Measurements from ENCODE around the gene RANBP17. TPM values are rescaled to one million over a fixed set of nuclear protein-coding genes. Genes with fewer than 3 reads are reported as not detected.
A peak's percentile ranks its signal among the peaks of the same experiment; 100 is the strongest.

The RANBP17 gene
- total RNA-seq, 1 donor from 2014 or later, result 22.0 TPM

DNA sequence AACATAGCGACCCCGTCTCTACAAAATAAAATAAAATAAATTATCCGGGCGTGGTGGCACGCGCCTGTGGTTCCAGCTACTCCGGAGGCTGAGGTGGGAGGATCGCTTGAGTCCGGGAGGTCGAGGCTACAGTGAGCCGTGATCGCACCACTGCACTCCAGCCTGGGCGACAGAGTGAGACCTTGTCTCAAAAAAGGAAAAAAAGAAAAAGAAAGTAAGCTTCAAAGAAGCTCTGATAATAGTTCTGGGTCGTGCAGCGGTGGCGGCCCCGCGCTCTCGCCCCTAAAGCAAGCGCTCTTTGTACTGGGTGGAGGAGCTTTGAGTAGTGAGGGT is 454.1 kb downstream of the RANBP17 start:
- H3K4me1 Mint-ChIP-seq (ENCODE audit: unreplicated experiment), result peaks cover 6% of the 10 kb centered on the region
- H3K27me3 Mint-ChIP-seq, result peaks cover 92% of the 10 kb centered on the region
- H3K4me3 Mint-ChIP-seq, result peak overlapping the region; percentile 60
- no peak overlapping the region for H3K27ac Mint-ChIP-seq
- no peaks in the 10 kb centered on the region for H3K9me3 Mint-ChIP-seq
- no peak for DNase-seq (ENCODE audit: extremely low spot score, unreplicated experiment)
- TF ChIP-seq, protein P1, sequence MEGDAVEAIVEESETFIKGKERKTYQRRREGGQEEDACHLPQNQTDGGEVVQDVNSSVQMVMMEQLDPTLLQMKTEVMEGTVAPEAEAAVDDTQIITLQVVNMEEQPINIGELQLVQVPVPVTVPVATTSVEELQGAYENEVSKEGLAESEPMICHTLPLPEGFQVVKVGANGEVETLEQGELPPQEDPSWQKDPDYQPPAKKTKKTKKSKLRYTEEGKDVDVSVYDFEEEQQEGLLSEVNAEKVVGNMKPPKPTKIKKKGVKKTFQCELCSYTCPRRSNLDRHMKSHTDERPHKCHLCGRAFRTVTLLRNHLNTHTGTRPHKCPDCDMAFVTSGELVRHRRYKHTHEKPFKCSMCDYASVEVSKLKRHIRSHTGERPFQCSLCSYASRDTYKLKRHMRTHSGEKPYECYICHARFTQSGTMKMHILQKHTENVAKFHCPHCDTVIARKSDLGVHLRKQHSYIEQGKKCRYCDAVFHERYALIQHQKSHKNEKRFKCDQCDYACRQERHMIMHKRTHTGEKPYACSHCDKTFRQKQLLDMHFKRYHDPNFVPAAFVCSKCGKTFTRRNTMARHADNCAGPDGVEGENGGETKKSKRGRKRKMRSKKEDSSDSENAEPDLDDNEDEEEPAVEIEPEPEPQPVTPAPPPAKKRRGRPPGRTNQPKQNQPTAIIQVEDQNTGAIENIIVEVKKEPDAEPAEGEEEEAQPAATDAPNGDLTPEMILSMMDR (conservative IDR thresholded peaks at IDR 0.05), result no peak
- no peaks in the 10 kb centered on the region for H3K36me3 Mint-ChIP-seq

DNA sequence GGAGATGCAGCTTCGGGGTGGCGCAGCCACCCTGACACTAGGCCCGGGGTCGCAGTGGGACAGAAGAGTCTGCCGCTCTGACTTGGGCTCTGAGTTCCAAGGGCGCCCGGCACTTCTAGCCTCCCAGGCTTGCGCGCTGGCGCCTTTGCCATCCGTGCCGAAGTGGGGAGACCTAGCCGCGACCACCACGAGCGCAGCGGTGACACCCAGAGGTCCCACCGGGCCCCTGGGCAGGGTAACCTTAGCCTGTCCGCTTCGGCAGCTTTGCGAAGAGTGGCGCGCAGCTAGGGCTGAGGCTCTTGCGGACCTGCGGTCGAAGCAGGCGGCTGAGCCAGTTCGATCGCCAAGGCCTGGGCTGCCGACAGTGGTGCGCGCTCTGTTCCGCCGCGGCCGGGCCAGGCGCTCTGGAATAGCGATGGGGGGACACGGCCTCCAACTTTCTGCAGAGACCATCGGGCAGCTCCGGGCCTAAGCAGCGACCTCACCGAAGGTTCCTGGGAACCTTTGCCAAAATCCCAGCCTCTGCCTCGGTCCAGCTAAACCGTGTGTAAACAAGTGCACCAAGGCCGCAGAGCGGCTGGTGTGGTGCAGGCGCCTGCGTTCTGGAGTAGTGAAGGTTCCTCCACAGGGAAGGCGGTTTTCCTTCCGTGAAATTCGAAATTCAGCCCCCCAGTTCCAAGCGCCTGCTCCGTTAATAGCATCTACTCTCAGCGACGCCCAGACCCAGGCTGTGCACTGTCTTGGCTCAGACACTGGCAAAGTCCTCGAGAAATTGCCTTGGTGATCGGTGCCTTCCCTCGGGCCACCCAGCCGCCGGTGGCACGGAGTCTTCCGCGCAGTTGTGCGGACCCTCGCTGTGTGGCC is 454.7 kb downstream of the RANBP17 start:
- Mint-ChIP-seq H3K4me3 (peak overlapping the region; percentile 60), H3K9me3 (no peaks in the 10 kb centered on the region), H3K27ac (no peak overlapping the region), H3K36me3 (no peaks in the 10 kb centered on the region), H3K4me1 (ENCODE audit: unreplicated experiment) (peaks cover 6% of the 10 kb centered on the region), H3K27me3 (peaks cover 92% of the 10 kb centered on the region)
- DNase-seq (ENCODE audit: extremely low spot score, unreplicated experiment), result no peak
- TF ChIP-seq, protein P1 (conservative IDR thresholded peaks at IDR 0.05), result no peak

DNA sequence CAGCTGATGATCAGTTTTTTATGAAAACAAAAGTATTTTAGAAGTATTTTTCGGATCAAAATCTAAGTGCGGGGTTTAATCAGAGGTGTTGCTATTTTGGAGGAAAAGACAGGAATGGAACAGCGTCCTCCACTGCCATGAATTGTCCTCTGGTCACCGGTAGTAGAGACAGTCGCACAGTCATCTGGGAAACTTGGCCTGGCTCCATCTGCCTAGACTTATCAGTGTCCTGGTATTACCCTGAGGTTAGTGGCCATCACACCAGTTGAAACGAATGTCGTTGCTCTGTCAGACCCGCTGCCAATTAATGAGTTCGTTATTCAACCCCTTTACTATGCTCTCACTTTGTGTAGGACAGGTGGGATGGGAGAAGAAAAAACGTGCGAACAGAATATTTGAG is 455.4 kb downstream of the RANBP17 start:
- no peak for DNase-seq (ENCODE audit: extremely low spot score, unreplicated experiment)
- Mint-ChIP-seq H3K27me3 (peaks cover 99% of the 10 kb centered on the region), H3K27ac (no peak overlapping the region), H3K4me3 (no peak overlapping the region), H3K36me3 (no peaks in the 10 kb centered on the region), H3K9me3 (no peaks in the 10 kb centered on the region), H3K4me1 (ENCODE audit: unreplicated experiment) (peaks cover 6% of the 10 kb centered on the region)
- TF ChIP-seq, protein P1 (conservative IDR thresholded peaks at IDR 0.05), result no peak

DNA sequence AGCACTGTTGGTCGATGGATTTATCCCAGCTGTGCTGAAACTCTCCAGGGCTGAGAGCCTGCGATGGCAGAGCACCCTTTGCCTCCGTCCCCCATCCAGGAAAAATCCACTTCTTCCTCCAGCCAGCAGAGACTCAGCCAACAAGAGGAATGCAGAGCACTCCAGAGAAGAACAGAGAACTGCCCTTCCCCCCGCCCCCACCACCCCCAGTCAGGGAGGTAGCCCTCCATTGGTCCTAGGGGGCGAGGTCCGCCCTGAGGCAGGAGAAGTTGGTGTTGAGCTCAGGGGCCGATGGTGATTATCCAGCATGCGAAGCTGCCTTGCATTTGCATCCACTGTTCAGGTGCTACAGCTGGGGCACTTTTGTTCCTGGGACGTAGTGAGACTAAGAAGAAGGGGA is 456.2 kb downstream of the RANBP17 start:
- Mint-ChIP-seq H3K4me3 (no peak overlapping the region), H3K27ac (no peak overlapping the region), H3K9me3 (no peaks in the 10 kb centered on the region), H3K36me3 (no peaks in the 10 kb centered on the region), H3K27me3 (peaks cover 99% of the 10 kb centered on the region), H3K4me1 (ENCODE audit: unreplicated experiment) (peaks cover 2% of the 10 kb centered on the region)
- no peak for DNase-seq (ENCODE audit: extremely low spot score, unreplicated experiment)
- TF ChIP-seq, protein P1 (conservative IDR thresholded peaks at IDR 0.05), result no peak

DNA sequence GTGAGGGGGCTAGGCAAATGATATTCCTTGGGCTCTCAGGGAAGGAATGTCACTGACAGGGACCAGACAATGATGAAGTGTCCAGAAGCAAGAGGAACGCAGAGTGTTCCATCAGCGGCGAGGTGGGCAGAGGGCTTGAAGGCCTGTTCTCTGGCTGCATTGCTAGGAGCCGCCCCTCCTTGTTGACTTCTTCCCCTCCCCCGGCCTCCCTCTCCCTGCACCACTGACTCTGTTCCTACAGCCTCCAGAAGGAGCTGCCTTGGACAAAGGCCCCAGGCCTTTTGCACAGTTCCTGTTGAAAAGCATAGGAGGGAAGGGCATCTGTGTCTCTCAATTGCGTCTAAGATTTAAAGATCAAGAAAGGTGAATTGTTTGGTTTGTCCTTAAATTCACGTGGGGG is 459.6 kb downstream of the RANBP17 start:
- no peaks in the 10 kb centered on the region for H3K36me3 Mint-ChIP-seq

More for the DNA sequence above, 459.6 kb downstream of the RANBP17 start:
- DNase-seq (ENCODE audit: extremely low spot score, unreplicated experiment), result no peak
- H3K27ac Mint-ChIP-seq, result no peak overlapping the region
- H3K9me3 Mint-ChIP-seq, result no peaks in the 10 kb centered on the region
- H3K4me3 Mint-ChIP-seq, result no peak overlapping the region
- peaks cover 91% of the 10 kb centered on the region for H3K27me3 Mint-ChIP-seq
- TF ChIP-seq, protein P1 (conservative IDR thresholded peaks at IDR 0.05), result no peak
- H3K4me1 Mint-ChIP-seq (ENCODE audit: unreplicated experiment), result no peaks in the 10 kb centered on the region

All from type B pancreatic cell (in vitro differentiated cells).